Uterus (tissue), 4 donors: ENCODE data around the gene SRCAP. TPM values are rescaled to one million over a fixed set of nuclear protein-coding genes. Genes with fewer than 3 reads are reported as not detected.

Experiments
- DNase-seq, 2 donors: peaks; one replicate each; pipeline ENCODE4 v3.0.0-alpha.2; 2019 to 2020
- H3K27ac ChIP-seq, 2 donors: fragments of 200-600 bp; sonication (generic); 1 replicate in 1 of 2; 2 replicates in 1 of 2; pipeline ENCODE4 v1.5.1; 2016 to 2018
- H3K27me3 ChIP-seq, 2 donors: fragments of 200-600 bp; sonication (generic); one replicate each; pipeline ENCODE4 v1.5.1; 2018 to 2019; ENCODE audit warnings: control low read depth in 1 of 2
- H3K36me3 ChIP-seq, 2 donors: fragments of 200-600 bp; sonication (generic); one replicate each; pipeline ENCODE4 v1.5.1; 2019; ENCODE audit warnings: control low read depth in 1 of 2
- H3K4me1 ChIP-seq, 2 donors: fragments of 200-600 bp; sonication (generic); one replicate each; pipeline ENCODE4 v1.5.1; 2018 to 2019; ENCODE audit warnings: control low read depth in 1 of 2
- H3K4me3 ChIP-seq, 2 donors: fragments of 200-600 bp; sonication (generic); 1 replicate in 1 of 2; 2 replicates in 1 of 2; pipeline ENCODE4 v1.5.1; 2018 to 2019; ENCODE audit warnings: mild to moderate bottlenecking in 1 of 2
- H3K9me3 ChIP-seq, 2 donors: fragments of 200-600 bp; sonication (generic); one replicate each; pipeline ENCODE4 v1.5.1; 2019; ENCODE audit warnings: control low read depth in 1 of 2
- POLR2A ChIP-seq, 2 donors: fragments of 450-650 bp; IDR thresholded peaks; one replicate each; pipeline ENCODE4 v1.6.1; 2016; ENCODE audit warnings: antibody characterized with exemption in 2 of 2, mild to moderate bottlenecking in 1 of 2, moderate library complexity in 1 of 2
- intact Hi-C: fragments of 100-400 bp; cut with DNase I; formaldehyde crosslinking; loops from one replicate; pipeline ENCODE4 v1.15.1; 2023; ENCODE audit warnings: low total_unique reads
- total RNA-seq, 4 donors: library from RNA; depleted of rRNA in 3 of 4; stranded (reverse); fragments of >200 nt in 3 of 4; gene quantifications; one replicate each; pipeline versions ENCODE4 v1.1.0 to v1.2.4, GENCODE V29; 2014 to 2023
- TF ChIP-seq, protein P1 (sequence below), 4 experiments: fragments of 200-600 bp in 2 of 4; fragments of 450-650 bp in 2 of 4; sonication (generic) in 2 of 4; IDR thresholded peaks; one replicate each; pipeline ENCODE4 v1.5.1; 2016 to 2019; ENCODE audit warnings: antibody characterized with exemption in 4 of 4, mild to moderate bottlenecking in 2 of 4, moderate library complexity in 1 of 4
- donor health status: DM: yes; HTN: yes; CAD: no.

The SRCAP gene
- total RNA-seq, 4 donors from 2014 or later: 5.6 to 80.7 (median 26.0) TPM

DNA sequence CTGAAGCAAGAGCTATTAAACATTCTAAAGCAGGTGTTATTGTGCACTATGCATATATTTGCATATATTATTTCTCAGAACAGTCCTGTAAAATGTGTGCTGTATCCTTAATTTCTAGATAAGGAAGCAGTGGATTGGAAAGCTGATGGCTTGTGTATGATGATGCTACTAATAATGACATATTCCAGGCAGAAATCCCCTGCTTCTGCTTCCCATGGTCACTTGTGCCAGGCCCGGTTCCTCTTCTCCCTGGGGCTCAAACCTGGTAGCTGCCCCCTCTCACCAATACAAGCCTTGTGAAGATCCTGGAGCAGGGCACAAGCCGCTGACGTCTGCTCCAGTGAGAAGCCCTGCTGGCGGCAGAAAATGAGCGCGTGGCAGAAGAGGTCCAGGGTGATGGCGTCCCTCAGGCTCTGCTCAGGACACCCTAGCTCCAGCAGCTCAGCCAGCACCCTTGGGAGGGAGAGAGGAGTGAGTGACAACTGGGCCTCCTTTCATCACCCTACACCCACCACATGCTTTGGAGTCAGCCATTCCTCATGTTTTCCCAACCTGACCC lies 61.1 kb downstream of the SRCAP start:
- no peak for DNase-seq
- no peak overlapping the region for H3K4me3 ChIP-seq
- H3K27ac ChIP-seq: no peak overlapping the region
- intact Hi-C loops: no loop called here
- no peak for TF ChIP-seq POLR2A (IDR thresholded peaks at IDR 0.05)
- TF ChIP-seq, protein P1, sequence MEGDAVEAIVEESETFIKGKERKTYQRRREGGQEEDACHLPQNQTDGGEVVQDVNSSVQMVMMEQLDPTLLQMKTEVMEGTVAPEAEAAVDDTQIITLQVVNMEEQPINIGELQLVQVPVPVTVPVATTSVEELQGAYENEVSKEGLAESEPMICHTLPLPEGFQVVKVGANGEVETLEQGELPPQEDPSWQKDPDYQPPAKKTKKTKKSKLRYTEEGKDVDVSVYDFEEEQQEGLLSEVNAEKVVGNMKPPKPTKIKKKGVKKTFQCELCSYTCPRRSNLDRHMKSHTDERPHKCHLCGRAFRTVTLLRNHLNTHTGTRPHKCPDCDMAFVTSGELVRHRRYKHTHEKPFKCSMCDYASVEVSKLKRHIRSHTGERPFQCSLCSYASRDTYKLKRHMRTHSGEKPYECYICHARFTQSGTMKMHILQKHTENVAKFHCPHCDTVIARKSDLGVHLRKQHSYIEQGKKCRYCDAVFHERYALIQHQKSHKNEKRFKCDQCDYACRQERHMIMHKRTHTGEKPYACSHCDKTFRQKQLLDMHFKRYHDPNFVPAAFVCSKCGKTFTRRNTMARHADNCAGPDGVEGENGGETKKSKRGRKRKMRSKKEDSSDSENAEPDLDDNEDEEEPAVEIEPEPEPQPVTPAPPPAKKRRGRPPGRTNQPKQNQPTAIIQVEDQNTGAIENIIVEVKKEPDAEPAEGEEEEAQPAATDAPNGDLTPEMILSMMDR (IDR thresholded peaks at IDR 0.05): no peak
- no peaks in the 10 kb centered on the region for H3K36me3 ChIP-seq
- H3K4me1 ChIP-seq: peaks cover 7 to 23% of the 10 kb centered on the region in 2 donors
- H3K27me3 ChIP-seq: no peaks in the 10 kb centered on the region
- no peaks in the 10 kb centered on the region for H3K9me3 ChIP-seq

DNA sequence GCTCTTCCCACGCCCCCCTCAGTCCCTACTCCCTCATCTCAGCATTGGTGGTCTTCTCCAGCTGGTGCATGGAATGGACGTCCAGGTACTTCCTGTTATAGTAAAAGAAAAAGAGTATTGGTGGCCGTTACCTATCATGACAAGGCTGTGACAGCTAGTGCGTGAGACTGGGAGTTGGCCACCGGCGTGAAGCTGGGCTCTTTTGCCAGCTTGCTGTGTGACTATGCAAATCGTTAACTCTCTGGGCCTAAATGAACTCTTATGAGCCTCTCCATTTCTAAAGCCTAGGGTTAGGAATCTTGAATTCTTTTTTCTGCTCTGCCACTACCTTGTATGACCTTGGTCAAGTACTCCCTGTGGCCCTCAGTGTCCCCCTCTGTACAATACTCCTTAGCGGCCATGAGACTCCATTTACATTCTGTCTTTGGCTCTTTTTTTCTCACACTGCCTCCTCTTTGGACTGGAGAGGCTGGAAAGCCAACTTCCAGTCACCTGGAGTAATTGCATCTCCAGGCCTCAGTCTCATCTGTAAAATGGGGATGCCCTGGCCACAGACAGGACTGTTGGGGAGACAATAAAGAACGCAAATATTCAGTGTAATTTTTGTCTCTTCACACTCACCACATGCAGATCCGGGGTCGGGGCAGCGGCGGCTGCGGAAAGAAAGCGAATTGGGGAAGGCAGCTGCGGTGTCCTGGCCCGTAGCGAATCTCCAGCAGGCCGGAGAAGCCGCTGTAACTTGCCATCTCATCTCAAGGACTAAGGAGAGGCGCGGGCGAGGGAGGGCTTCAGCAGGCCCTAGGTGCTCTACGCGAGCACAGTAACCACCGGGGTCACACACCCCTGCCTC lies 61.8 kb downstream of the SRCAP start:
- H3K36me3 ChIP-seq: no peaks in the 10 kb centered on the region
- TF ChIP-seq POLR2A (IDR thresholded peaks at IDR 0.05): no peak
- TF ChIP-seq, protein P1 (IDR thresholded peaks at IDR 0.05): no peak
- H3K4me1 ChIP-seq: peaks cover 7 to 23% of the 10 kb centered on the region in 2 donors
- no peaks in the 10 kb centered on the region for H3K9me3 ChIP-seq
- H3K27me3 ChIP-seq: no peaks in the 10 kb centered on the region
- peak overlapping the region; percentile 93 to 96 for H3K27ac ChIP-seq
- peak overlapping the region; percentile 79 to 97 for H3K4me3 ChIP-seq
- DNase-seq: no peak
- intact Hi-C loops: no loop called here

DNA sequence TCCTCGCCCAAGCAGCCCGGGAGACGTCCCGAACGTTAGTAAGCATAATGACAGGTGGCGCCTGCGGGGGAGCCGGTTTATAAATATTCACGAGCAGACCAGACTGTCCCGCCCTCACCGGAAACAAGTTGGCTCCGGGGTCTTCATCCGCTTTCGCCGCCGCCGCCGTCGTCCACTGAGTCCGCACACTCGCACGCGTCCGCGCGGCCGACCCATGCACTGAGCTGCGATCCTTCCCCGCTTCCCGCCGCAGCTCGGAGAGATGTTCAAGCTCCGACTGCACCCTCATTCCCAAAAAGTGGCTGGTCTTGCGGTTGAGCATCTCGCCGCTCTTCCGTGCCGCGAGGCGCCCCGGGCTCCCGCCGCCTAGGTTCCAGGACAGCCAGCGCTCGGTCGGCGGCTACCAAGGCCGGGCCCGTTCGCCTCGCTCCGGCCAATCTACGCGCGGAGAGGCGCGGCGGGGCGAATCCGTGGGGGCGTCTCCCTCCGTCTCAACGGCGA lies 62.5 kb downstream of the SRCAP start:
- intact Hi-C loops: no loop called here
- no peaks in the 10 kb centered on the region for H3K27me3 ChIP-seq
- H3K4me1 ChIP-seq: peaks cover 7 to 23% of the 10 kb centered on the region in 2 donors
- peak overlapping the region; percentile 93 to 96 for H3K27ac ChIP-seq
- DNase-seq: no peak
- TF ChIP-seq, protein P1 (IDR thresholded peaks at IDR 0.05): no peak
- no peak for TF ChIP-seq POLR2A (IDR thresholded peaks at IDR 0.05)
- H3K4me3 ChIP-seq: peak overlapping the region; percentile 79 to 97
- no peaks in the 10 kb centered on the region for H3K9me3 ChIP-seq
- H3K36me3 ChIP-seq: no peaks in the 10 kb centered on the region

DNA sequence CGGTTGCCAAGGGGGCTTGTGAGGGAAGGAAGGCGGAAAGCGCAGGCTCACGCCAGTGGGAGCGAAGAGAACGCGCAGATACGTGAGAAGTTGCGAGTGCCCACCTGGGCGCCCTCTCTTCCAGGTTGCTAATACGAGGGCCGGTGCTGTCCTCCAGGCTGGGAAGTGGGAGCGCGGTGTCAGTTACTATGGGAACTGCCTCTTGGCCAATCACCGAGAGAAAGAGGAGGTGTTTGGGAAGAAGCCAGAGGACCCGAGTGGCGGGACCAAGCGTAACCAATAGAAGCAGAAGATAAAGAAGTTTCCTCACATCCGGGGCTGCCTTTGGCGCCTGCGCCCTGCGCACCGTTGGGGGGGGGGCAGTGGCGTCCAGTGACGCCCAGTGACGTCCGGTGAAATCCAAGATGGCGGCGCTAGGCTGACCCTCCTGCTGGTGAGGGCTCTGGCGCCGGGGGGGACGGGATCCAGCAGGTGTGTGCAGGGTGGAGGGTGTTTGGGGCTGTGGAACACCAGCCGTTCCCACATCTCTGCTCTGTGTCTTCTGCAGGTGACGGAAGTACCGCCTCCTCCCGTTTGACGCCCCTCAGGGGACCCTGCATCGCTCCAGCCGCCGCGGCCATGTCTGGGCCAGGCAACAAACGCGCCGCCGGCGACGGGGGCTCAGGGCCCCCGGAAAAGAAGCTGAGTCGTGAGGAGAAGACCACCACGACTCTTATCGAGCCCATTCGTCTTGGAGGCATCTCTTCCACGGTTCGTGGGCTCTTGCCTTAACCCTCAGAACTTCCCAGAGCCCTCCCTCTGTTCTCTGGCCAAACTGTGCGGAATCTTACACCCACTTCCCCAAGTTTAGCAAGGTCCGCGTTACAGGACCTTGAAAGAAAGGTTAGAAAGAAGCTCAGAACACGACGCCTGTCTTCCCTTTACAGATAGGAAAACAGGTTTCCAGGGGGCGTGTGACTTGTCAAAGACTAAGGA lies 63.2 kb downstream of the SRCAP start, which contains the start of the genes CFAP119 and RNF40:
TSS of gene CFAP119 (minus strand) at position 135 of the 975 bp plus-strand sequence. CDS start 314 bp downstream, outside the sequence.
TSS of gene RNF40 (plus strand) at position 395 of the 975 bp plus-strand sequence. CDS start at position 619, 224 bp downstream.
- intact Hi-C loops: no loop called here
- Histone ChIP-seq H3K9me3 (no peaks in the 10 kb centered on the region), H3K36me3 (no peaks in the 10 kb centered on the region), H3K4me3 (peak within 1 kb of the TSS; percentile 79 to 97), H3K27me3 (no peaks in the 10 kb centered on the region), H3K4me1 (peaks cover 7 to 23% of the 10 kb centered on the region in 2 donors), H3K27ac (peak within 1 kb of the TSS; percentile 93 to 96)
- peak; percentile 97 to 98 for DNase-seq
- peak; percentile 38 to 88 for TF ChIP-seq POLR2A (IDR thresholded peaks at IDR 0.05)
- TF ChIP-seq, protein P1 (IDR thresholded peaks at IDR 0.05): peak in 2 of 4 experiments; percentile 21 to 27
